ENCODE results near the gene RIPK4. TPM values are rescaled to one million over a fixed set of nuclear protein-coding genes. Genes with fewer than 3 reads are reported as not detected.
A peak's percentile ranks its signal among the peaks of the same experiment; 100 is the strongest.

Gene RIPK4
- total and polyA plus RNA-seq, 2 of the 13 experiments (the other 11 are each of a cell fraction or from before 2014, with no cell fraction given), result 3.1 to 4.9 TPM

- TF ChIP-seq ZBTB40 (IDR thresholded peaks at IDR 0.05), result no peak
- no peak for TF ChIP-seq ZBTB40 (CRISPR knock-in tag; IDR thresholded peaks at IDR 0.05)
- TF ChIP-seq ATF1 (CRISPR knock-in tag; IDR thresholded peaks at IDR 0.05), result 0 out of 2 replicates have a peak, but pooled peaks have one; percentile 32
- peak; percentile 37; the same call in 1 of the 2 replicates for TF ChIP-seq SALL2 (CRISPR knock-in tag; IDR thresholded peaks at IDR 0.05)
- peak; percentile 96 for TF ChIP-seq TBX3 (IDR thresholded peaks at IDR 0.05; ENCODE audit: borderline replicate concordance)
- TF ChIP-seq ZNF687 (CRISPR knock-in tag; IDR thresholded peaks at IDR 0.05), result no peak
- TF ChIP-seq ATF7 (IDR thresholded peaks at IDR 0.05), result peak; percentile 58
- TF ChIP-seq ATF7 (CRISPR knock-in tag; IDR thresholded peaks at IDR 0.05), result no peak
- 0 out of 2 replicates have a peak, but pooled peaks have one; percentile 40 for TF ChIP-seq POGK (CRISPR knock-in tag; conservative IDR thresholded peaks at IDR 0.05)
- TF ChIP-seq FOSL2 (CRISPR knock-in tag; IDR thresholded peaks at IDR 0.05), result peak; percentile 98
- no peak for TF ChIP-seq ZNF326 (CRISPR knock-in tag; IDR thresholded peaks at IDR 0.05; ENCODE audit: borderline replicate concordance)
- TF ChIP-seq ZNF530 (CRISPR knock-in tag; IDR thresholded peaks at IDR 0.05; ENCODE audit: low read depth), result no peak
- peak; percentile 85; the same call in 1 of the 2 replicates for TF ChIP-seq BCL6 (CRISPR knock-in tag; IDR thresholded peaks at IDR 0.05)
- TF ChIP-seq NFE2 (CRISPR knock-in tag; IDR thresholded peaks at IDR 0.05), result no peak
Measured at GRCh38 chr21:41706678-41707077, 60.2 kb downstream of the RIPK4 start (continued).
